NCI-H2081 treated with DMSO at 0.1 percent for 48 hours (cell line): ENCODE results near the gene MARCO.

Experiments used
- DNase-seq: peaks from one replicate; lab custom pipeline; 2025; lab: John Stamatoyannopoulos, UW

The MARCO gene

DNA sequence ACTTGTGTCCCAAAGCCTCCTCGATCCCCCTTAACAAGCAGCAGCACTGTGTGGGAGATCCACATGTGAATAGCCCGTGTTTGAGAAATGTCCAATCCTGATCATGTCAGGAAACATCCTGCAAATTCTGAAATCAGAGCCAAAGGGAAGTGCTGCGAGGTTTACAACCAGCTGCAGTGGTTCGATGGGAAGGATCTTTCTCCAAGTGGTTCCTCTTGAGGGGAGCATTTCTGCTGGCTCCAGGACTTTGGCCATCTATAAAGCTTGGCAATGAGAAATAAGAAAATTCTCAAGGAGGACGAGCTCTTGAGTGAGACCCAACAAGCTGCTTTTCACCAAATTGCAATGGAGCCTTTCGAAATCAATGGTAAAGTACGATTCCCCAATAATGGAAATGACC, at the start of gene MARCO:
TSS of gene MARCO (plus strand) at position 164 of the 400 bp plus-strand sequence. CDS start at position 271, 107 bp downstream.
- no peak for DNase-seq

- DNase-seq = no peak
Measured at GRCh38 chr2:118893100-118893499, 48.9 kb upstream of the MARCO start.

DNA sequence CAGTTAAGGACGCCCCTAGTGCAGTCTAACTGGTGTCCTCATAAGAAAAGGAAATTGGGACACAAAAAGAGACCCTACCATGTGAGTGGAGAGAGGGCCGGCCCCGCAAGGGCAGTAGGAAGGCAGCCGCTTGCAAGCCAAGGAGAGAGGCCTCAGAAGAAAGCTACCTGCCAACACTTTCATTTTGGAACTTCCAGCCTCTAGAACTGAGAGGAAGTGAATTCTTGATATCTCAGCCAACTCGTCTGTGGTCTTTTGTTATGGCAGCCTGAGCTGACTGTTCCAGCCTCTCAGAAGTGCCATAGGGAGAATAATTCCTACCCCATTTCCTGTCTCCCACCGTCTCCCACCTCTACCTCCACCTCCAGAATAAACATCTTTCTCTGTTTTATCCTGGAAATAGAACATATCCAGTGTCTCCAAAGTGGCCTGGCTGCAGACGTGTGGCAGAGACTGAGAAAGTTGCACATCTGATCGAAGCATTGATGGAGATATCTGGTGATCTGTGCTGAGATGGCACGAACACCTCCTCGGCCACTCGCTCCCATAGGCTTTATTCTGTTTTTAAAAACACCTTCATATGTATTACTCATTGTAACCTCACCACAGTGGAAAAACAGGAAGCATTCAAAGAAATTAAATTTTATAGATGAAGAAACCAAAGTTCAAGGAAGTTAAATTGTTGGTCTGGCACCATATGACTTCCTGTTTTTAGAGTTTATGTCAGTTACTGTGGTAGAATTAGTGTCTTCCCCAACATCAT, 39.5 kb upstream of the MARCO start:
- no peak for DNase-seq

- DNase-seq = no peak
Measured at GRCh38 chr2:118903029-118903351, 39.0 kb upstream of the MARCO start.

DNA sequence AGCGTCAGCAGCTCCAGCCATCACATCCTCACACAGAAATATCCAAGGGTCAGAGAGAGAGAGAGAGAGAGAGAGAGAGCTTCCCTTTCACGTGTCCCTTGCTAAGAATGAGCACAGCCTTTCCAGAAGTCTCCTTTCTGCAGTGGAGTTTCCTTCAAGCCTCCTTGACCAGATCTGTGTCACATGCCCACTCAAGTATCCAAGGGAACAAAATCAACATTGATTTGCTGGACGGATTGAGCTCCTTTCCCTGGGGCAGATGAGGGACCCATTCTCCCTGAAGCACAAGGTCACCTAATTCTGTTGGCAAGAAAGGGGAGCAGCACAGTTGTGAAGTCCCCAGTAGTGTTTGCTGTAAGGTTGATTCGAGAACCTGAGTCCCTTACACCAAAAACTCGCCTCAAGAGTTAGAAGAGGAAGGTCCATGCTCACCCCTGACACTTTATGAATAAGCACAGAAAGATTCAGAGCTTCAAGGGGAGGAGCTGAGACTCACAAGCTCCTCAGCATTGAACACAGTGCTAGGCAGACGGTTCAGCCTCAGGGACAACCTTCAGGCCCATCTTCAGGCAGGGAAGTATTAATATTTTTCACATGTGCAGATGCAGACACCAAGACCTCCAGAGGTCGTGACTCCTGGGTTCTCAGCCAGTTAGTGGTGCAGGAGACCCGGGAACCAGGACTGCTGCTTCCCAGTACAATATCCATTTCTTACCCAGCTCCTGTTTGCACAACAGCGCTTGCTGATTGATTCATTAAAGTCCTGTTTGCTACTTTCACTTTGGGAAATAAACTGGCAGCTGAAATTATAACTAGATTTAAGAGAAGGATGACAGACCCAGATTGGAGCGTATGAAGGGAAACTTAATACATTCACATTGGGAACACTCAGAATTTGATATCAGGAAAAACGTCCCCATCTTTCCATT, 38.2 kb upstream of the MARCO start:
- no peak for DNase-seq

DNA sequence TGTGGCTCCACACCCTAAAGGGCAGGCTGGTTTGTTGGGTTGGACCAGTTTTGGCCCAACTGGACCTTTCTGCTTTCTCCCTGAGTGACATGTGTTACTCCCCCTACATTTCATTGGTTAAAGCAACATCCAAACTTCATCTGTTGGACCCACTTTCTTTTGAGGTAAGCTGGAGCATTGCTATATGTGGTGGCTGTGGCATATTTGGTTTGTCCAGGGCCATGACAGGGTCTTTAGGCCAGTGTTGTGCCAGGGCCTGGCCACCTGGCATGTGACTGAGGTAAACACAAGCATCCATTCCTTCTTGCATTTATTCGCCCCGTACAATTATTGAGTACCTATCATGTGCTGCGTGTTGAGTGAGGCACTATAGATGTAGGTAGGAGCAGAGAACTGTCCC, 36.8 kb upstream of the MARCO start:
- DNase-seq = no peak

DNA sequence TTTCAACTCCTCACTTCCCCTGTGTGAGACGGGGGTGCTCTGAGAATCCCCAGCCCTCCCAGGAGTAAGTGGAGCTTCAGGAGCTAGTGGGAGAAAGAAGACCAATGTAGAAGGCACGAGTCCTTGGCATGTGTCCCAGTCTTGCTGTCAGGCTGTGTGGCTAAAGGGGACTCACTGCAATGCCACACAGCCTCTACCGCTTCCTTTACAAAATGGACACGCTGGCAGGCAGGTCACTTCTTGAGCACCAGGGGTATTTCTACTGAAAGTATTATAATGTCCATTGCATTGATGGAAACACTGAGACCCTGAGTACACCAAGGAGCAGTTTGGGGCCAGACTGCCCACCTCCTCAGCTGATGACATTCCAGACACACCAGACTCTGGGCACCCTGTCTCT, 35.8 kb upstream of the MARCO start:
- DNase-seq = no peak

- DNase-seq = no peak
Measured at GRCh38 chr2:118907759-118908158, 34.2 kb upstream of the MARCO start.

DNA sequence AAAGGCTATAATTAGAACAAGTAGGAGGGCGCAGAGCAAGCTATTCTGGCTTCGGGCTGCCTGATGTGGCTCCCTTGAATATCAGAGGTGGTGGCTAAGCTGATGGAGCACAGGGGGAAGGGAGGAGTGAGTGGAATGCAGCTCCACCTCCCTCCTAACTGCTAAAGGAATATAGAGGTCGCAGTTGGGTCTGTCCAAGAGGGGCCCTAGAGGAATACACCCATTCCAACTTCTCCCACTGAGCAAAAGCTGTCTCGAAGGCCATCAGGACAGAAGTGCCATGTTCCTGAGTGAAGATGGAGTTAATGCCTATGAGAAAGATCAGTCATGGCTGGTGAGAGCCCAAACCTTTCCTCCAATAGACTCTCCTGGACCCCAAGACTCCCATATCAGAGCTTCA, 32.8 kb upstream of the MARCO start:
- no peak for DNase-seq

GRCh38 chr2:118911166-118911856, 30.7 kb upstream of the MARCO start:
- no peak for DNase-seq

DNA sequence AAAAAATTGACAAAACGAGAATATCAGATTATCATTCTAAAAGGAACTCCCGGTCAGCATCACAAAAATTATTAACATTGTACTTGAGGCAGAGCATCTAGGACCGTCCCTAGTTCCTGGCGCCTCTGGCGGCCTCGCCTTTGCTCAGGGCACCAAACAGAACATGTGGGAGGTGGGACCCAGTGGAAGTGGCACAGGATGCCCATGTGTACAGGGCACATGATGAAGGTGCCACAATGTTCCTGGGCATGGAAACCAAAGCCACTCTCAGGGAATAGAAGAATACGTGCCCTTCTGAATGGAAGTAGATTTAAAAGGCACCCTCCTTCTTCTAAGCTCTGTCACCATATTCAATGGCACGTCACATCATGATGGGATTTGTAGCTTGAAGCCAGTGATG, 30.1 kb upstream of the MARCO start:
- DNase-seq = no peak

- no peak for DNase-seq
Measured at GRCh38 chr2:118913131-118913802, 28.7 kb upstream of the MARCO start.

- no peak for DNase-seq
Measured at GRCh38 chr2:118913803-118914645, 28.0 kb upstream of the MARCO start.

GRCh38 chr2:118914721-118915453, 27.1 kb upstream of the MARCO start:
- no peak for DNase-seq

DNA sequence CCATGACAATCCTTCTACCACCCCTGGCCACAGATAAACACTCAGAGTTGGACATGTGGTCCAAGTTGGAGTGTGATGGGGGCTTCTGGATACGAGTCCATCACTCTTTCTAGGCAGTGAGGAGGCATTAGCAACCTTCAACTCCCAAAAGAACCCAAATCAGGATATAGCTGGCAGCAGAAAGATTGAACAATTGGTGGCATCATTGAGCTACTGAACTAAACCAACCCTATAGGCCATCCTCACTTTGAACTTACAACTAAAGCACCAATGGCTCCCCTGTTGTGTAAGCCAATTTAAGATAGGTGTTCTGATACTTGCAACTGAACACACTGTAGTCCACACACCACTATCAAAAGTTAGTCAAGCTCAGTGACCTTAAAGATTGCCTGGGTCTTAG, 24.0 kb upstream of the MARCO start:
- no peak for DNase-seq

- no peak for DNase-seq
Measured at GRCh38 chr2:118921646-118922045, 20.3 kb upstream of the MARCO start.

- DNase-seq = no peak
Measured at GRCh38 chr2:118922254-118922653, 19.7 kb upstream of the MARCO start.

- no peak for DNase-seq
Measured at GRCh38 chr2:118923371-118923770, 18.6 kb upstream of the MARCO start.

DNA sequence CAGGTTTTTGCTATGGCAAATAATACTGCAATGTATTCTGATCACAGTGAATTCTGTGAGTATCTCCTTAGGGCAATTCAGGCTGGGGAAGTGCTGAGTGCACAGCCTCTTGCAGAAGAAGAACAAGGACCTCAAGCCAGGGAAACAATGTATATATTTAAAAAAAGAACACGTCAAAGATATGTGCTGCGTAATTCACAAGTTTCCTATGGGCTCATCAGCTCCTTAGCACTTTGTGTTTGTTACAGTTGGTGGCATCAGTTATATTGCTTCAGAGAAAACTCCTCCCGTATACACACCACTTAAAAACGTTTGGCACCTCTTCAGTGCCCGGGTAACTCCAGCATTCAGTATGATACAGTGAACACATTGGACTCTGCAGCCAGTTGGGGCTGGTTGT, 16.5 kb upstream of the MARCO start:
- no peak for DNase-seq

DNA sequence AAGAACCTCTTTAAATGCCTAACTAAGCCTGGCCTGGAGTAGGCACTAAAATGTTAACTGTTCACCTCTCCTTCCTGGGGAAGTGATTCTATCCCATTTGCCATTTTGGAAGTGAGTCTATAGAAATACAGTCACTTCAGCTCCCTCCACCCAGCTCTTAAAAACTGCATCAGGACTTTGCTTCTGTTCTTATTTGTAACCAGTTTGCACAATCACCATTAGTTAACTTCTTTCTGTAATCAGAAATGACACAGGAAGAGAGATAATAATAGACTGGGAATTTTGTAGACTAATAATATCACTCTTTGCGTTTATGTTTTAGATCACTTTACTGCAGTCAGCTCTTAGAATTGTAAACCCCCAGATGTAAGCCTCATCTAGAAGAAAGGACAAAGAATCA, 16.0 kb upstream of the MARCO start:
- DNase-seq = no peak

GRCh38 chr2:118929059-118929458, 12.9 kb upstream of the MARCO start:
- no peak for DNase-seq
